H1 (cell line): ENCODE results near the gene PLEK2. TPM values are rescaled to one million over a fixed set of nuclear protein-coding genes. Genes with fewer than 3 reads are reported as not detected.

Experiments used
- CTCF ChIA-PET: fragments of 300-600 bp; sonication (Branson Sonifier 250); formaldehyde crosslinking; loops from one replicate; lab custom pipeline; 2021; ENCODE audit not compliant: partially characterized antibody; lab: Charles Lee
- POLR2A ChIA-PET: fragments of 300-600 bp; sonication (Branson Sonifier 250); formaldehyde crosslinking; loops from one replicate; lab custom pipeline; 2021; ENCODE audit warnings: inconsistent platforms; ENCODE audit not compliant: partially characterized antibody; lab: Charles Lee
- DNase-seq, 2 experiments: peaks; one replicate each; pipeline versions ENCODE4 v3.0.0 to v3.0.0-alpha.2; 2010 to 2022; ENCODE audit warnings: low spot score in 2 of 2, low read depth in 1 of 2, mixed read lengths in 1 of 2
- FAIRE-seq: peaks from 2 replicates; lab custom pipeline; 2011; peaks lifted over from hg19 to GRCh38; lab: Jason Lieb, UNC
- H2AFZ ChIP-seq: 2 replicates; pipeline ENCODE4 v1.8.1; 2012; ENCODE audit warnings: low read length, inconsistent platforms
- H2AK5ac ChIP-seq: 2 replicates; pipeline ENCODE4 v1.6.1; 2013; ENCODE audit warnings: low read depth, low read length
- H2BK120ac ChIP-seq: replicated peaks from 2 replicates; pipeline ENCODE3; 2013; ENCODE audit warnings: low read depth, low read length, inconsistent platforms
- H2BK12ac ChIP-seq: 2 replicates; pipeline ENCODE4 v1.6.1; 2013; ENCODE audit warnings: low read depth, low read length
- H2BK15ac ChIP-seq: 2 replicates; pipeline ENCODE4 v1.6.1; 2013; ENCODE audit warnings: low read length
- H2BK20ac ChIP-seq: 2 replicates; pipeline ENCODE4 v1.6.1; 2013; ENCODE audit warnings: low read length
- H2BK5ac ChIP-seq: 2 replicates; pipeline ENCODE4 v1.6.1; 2013; ENCODE audit warnings: low read depth, low read length
- H3K14ac ChIP-seq: 2 replicates; pipeline ENCODE4 v1.6.1; 2013; ENCODE audit warnings: inconsistent platforms; ENCODE audit not compliant: insufficient read length
- H3K18ac ChIP-seq: 2 replicates; pipeline ENCODE4 v1.6.1; 2013; ENCODE audit warnings: low read length; ENCODE audit errors: extremely low read depth
- H3K23ac ChIP-seq: 2 replicates; pipeline ENCODE4 v1.6.1; 2013; ENCODE audit warnings: inconsistent platforms; ENCODE audit not compliant: insufficient read length
- H3K23me2 ChIP-seq: 2 replicates; pipeline ENCODE4 v1.6.1; 2013; ENCODE audit warnings: low read depth, low read length
- H3K27ac ChIP-seq: 2 replicates; pipeline ENCODE4 v1.6.1; 2011; ENCODE audit warnings: low read depth, low read length, inconsistent platforms
- H3K27me3 ChIP-seq, 4 experiments: replicated peaks in 1 of 4; 1 replicate in 1 of 4; 2 replicates in 3 of 4; pipeline versions ENCODE4 v1.6.1 to v1.8.1; 2011 to 2013; ENCODE audit warnings: low read length in 3 of 4, mild to moderate bottlenecking in 3 of 4, inconsistent platforms in 2 of 4, mixed read lengths in 2 of 4, moderate library complexity in 1 of 4; ENCODE audit not compliant: control insufficient read depth in 3 of 4, insufficient read depth in 3 of 4; ENCODE audit errors: extremely low read depth in 1 of 4
- H3K36me3 ChIP-seq, 4 experiments: 2 replicates each; pipeline versions ENCODE4 v1.6.1 to v1.8.1; 2011 to 2013; ENCODE audit warnings: mild to moderate bottlenecking in 4 of 4, low read length in 3 of 4, moderate library complexity in 2 of 4, control low read depth in 1 of 4, inconsistent platforms in 1 of 4; ENCODE audit not compliant: insufficient read depth in 4 of 4, control insufficient read depth in 2 of 4
- H3K4ac ChIP-seq: replicated peaks from 2 replicates; pipeline ENCODE3; 2013; ENCODE audit warnings: low read length, low read depth, mixed read lengths, inconsistent platforms; ENCODE audit not compliant: insufficient read length
- H3K4me1 ChIP-seq, 4 experiments: replicated peaks in 1 of 4; 1 replicate in 1 of 4; 2 replicates in 3 of 4; pipeline versions ENCODE4 v1.6.1 to v1.8.1; 2011 to 2013; ENCODE audit warnings: low read length in 3 of 4, inconsistent platforms in 2 of 4, mixed read lengths in 1 of 4; ENCODE audit not compliant: insufficient read depth in 4 of 4, control insufficient read depth in 3 of 4
- H3K4me2 ChIP-seq, 2 experiments: 2 replicates each; pipeline versions ENCODE4 v1.6.1 to v1.8.1; 2011 to 2013; ENCODE audit warnings: low read depth in 2 of 2, low read length in 2 of 2, control low read depth in 1 of 2, inconsistent platforms in 1 of 2, mild to moderate bottlenecking in 1 of 2; ENCODE audit not compliant: insufficient read depth in 1 of 2
- H3K4me3 ChIP-seq, 4 experiments: fragments of 200-600, 300-600 bp in 1 of 4; sonication (generic), shearing (Covaris generic), sonication (Bioruptor Twin) in 1 of 4; 2 replicates each; pipeline versions ENCODE4 v1.5.1 to v1.8.1; 2011 to 2016; ENCODE audit warnings: low read length in 4 of 4, low read depth in 3 of 4, control low read depth in 2 of 4, inconsistent platforms in 2 of 4, mild to moderate bottlenecking in 2 of 4, mixed read lengths in 1 of 4, moderate library complexity in 1 of 4; ENCODE audit not compliant: insufficient read depth in 2 of 4; ENCODE audit errors: extremely low read depth in 1 of 4
- H3K56ac ChIP-seq: replicated peaks from 2 replicates; pipeline ENCODE3; 2013; ENCODE audit warnings: low read depth, mild to moderate bottlenecking, mixed read lengths, low read length, inconsistent platforms; ENCODE audit not compliant: insufficient read length
- H3K79me1 ChIP-seq: 2 replicates; pipeline ENCODE4 v1.6.1; 2013; ENCODE audit warnings: low read depth, low read length, control low read depth
- H3K79me2 ChIP-seq, 2 experiments: 2 replicates each; pipeline versions ENCODE4 v1.6.1 to v1.8.1; 2012 to 2013; ENCODE audit warnings: low read length in 2 of 2, mild to moderate bottlenecking in 2 of 2, inconsistent platforms in 1 of 2; ENCODE audit not compliant: insufficient read depth in 2 of 2, control insufficient read depth in 1 of 2
- H3K9ac ChIP-seq, 4 experiments: replicated peaks in 1 of 4; 1 replicate in 1 of 4; 2 replicates in 3 of 4; pipeline versions ENCODE4 v1.6.1 to v1.8.1; 2011 to 2013; ENCODE audit warnings: low read depth in 3 of 4, low read length in 3 of 4, control low read depth in 2 of 4, mild to moderate bottlenecking in 2 of 4, moderate library complexity in 2 of 4, inconsistent platforms in 1 of 4; ENCODE audit errors: extremely low read depth in 1 of 4
- H3K9me3 ChIP-seq, 2 experiments: 2 replicates each; pipeline versions ENCODE4 v1.6.1 to v1.8.1; 2012 to 2013; ENCODE audit warnings: mild to moderate bottlenecking in 2 of 2, moderate library complexity in 2 of 2, control low read depth in 1 of 2, inconsistent platforms in 1 of 2, low read depth in 1 of 2, low read length in 1 of 2, mixed read lengths in 1 of 2; ENCODE audit not compliant: insufficient read depth in 2 of 2
- H4K20me1 ChIP-seq, 2 experiments: replicated peaks in 1 of 2; 2 replicates each; pipeline versions ENCODE3 to v1.8.1; 2011 to 2013; ENCODE audit warnings: inconsistent platforms in 2 of 2, low read length in 2 of 2, mild to moderate bottlenecking in 1 of 2; ENCODE audit not compliant: insufficient read depth in 2 of 2, control insufficient read depth in 1 of 2
- H4K5ac ChIP-seq: 2 replicates; pipeline ENCODE4 v1.6.1; 2013; ENCODE audit warnings: low read length, low read depth, mixed read lengths, inconsistent platforms; ENCODE audit not compliant: insufficient read length
- H4K8ac ChIP-seq: 2 replicates; pipeline ENCODE4 v1.8.0; 2013; ENCODE audit warnings: mild to moderate bottlenecking, moderate library complexity, low read length, inconsistent platforms; ENCODE audit not compliant: insufficient read depth; ENCODE audit errors: extremely low read depth
- H4K91ac ChIP-seq: replicated peaks from 2 replicates; pipeline ENCODE3; 2013; ENCODE audit warnings: low read length, mixed read lengths, inconsistent platforms; ENCODE audit not compliant: insufficient read length
- CHD1 ChIP-seq: IDR thresholded peaks from 2 replicates; pipeline ENCODE4 v1.6.1; 2012; ENCODE audit warnings: low read depth, low read length, improper control_type of control experiment
- GABPA ChIP-seq: IDR thresholded peaks from 2 replicates; pipeline ENCODE4 v1.6.1; 2011; ENCODE audit warnings: mild to moderate bottlenecking, low read length, moderate library complexity, borderline replicate concordance; ENCODE audit not compliant: insufficient read depth
- HDAC2 ChIP-seq, 2 experiments: fragments of 300-600 bp in 1 of 2; sonication (generic) in 1 of 2; IDR thresholded peaks; 2 replicates each; pipeline ENCODE4 v1.6.1; 2011 to 2012; ENCODE audit warnings: low read depth in 2 of 2, low read length in 2 of 2, mild to moderate bottlenecking in 2 of 2, moderate library complexity in 2 of 2, borderline replicate concordance in 1 of 2, inconsistent platforms in 1 of 2
- KDM1A ChIP-seq: fragments of 200-600, 300-600 bp; sonication (generic); IDR thresholded peaks from 2 replicates; pipeline ENCODE4 v1.7.1; 2016; ENCODE audit warnings: mild to moderate bottlenecking, low read length, borderline replicate concordance
- RXRA ChIP-seq: IDR thresholded peaks from 2 replicates; pipeline ENCODE4 v1.6.1; 2011; ENCODE audit warnings: low read depth, mild to moderate bottlenecking, low read length, moderate library complexity; ENCODE audit not compliant: insufficient read depth
- SUZ12 ChIP-seq: fragments of 200-600 bp; sonication (generic); IDR thresholded peaks from 2 replicates; pipeline ENCODE4 v1.6.1; 2012; ENCODE audit warnings: mild to moderate bottlenecking, inconsistent platforms, low read length, moderate library complexity, mixed read lengths
- WGBS, 2 experiments: shearing (Covaris generic) in 1 of 2; methylation state at CpG; one replicate each; pipeline versions ENCODE4 v1.1.6 to v1.1.7; 2013 to 2015; ENCODE audit warnings: low lambda C conversion rate in 2 of 2, mixed read lengths in 2 of 2, inconsistent platforms in 1 of 2, low coverage in 1 of 2, missing lambda C conversion rate in 1 of 2; ENCODE audit not compliant: insufficient replicate concordance in 2 of 2, insufficient coverage in 1 of 2, insufficient read length in 1 of 2; ENCODE audit errors: extremely low coverage in 1 of 2, missing lambda C conversion rate in 1 of 2; 5-methylcytosine and 5-hydroxymethylcytosine counted together
- polyA plus RNA-seq, 7 experiments: library from polyadenylated mRNA; depleted of rRNA in 3 of 7; stranded (reverse) in 5 of 7; unstranded in 2 of 7; fragments of >200 nt in 5 of 7; fragments of 200-250 nt in 2 of 7; gene quantifications; 1 replicate in 5 of 7; 2 replicates in 1 of 7; 4 replicates in 1 of 7; pipeline versions ENCODE4 v1.2.1 to v1.2.3, GENCODE V29; 2011 to 2013; ENCODE audit warnings: missing spikeins in 2 of 7, mixed read lengths in 2 of 7
- total RNA-seq: library from RNA; stranded (reverse); fragmentation: NEBNext Ultra II Directional; extraction: Animal tissue kit (Norgen Biotek cat#: 25700); gene quantifications from 2 replicates; pipeline ENCODE4 v1.2.1, GENCODE V29; 2021
- TF ChIP-seq, protein P1 (sequence below): IDR thresholded peaks from 2 replicates; pipeline ENCODE4 v1.6.1; 2012; ENCODE audit warnings: inconsistent platforms

PLEK2 gene
- total and polyA plus RNA-seq, 2 of the 8 experiments (the other 6 are each of a cell fraction or from before 2014, with no cell fraction given): 0.41 to 2.1 TPM

DNA sequence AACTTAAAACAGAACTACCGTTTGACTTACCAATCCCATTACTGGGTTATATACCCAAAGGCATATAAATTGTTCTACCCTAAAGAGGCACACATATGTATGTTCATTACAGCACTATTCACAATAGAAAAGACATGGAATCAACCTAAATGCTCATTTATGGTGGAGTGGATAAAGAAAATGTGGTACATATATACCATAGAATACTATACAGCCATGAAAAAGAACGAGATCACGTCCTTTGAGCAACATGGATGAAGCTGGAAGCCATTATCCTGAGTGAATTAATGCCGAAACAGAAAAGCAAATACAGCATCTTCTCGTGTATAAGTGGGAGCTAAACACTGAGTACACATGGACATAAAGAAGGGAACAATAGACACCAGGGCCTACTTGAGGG is 44.8 kb upstream of the PLEK2 start:
- no peak overlapping the region for H4K8ac ChIP-seq
- 97% methylated on average over 5 of the region's 5 CpGs; no CpG with 5 or more reads in 1 of the 2 experiments for WGBS, 2 experiments
- H3K36me3 ChIP-seq: no peaks in the 10 kb centered on the region
- no peak for FAIRE-seq
- no peaks in the 10 kb centered on the region; a peak in 1 of 7 replicates for H3K27me3 ChIP-seq
- TF ChIP-seq KDM1A (peak; percentile 78), RXRA (no peak), SUZ12 (no peak), CHD1 (no peak), GABPA (no peak), HDAC2 (IDR thresholded peaks at IDR 0.05; ENCODE audit: borderline replicate concordance in 1 of 2, low read depth in 2 of 2, low read length in 2 of 2) (peak in 1 of 2 experiments; percentile 44; a peak in 1 of 4 replicates)
- TF ChIP-seq, protein P1, sequence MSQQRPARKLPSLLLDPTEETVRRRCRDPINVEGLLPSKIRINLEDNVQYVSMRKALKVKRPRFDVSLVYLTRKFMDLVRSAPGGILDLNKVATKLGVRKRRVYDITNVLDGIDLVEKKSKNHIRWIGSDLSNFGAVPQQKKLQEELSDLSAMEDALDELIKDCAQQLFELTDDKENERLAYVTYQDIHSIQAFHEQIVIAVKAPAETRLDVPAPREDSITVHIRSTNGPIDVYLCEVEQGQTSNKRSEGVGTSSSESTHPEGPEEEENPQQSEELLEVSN: no peak
- TF ChIP-seq, all 59 proteins: peak for 2
- Histone ChIP-seq H3K14ac (no peak overlapping the region), H2BK12ac (no peak overlapping the region), H3K4ac (no peak overlapping the region), H3K27ac (no peak overlapping the region), H3K23me2 (no peaks in the 10 kb centered on the region), H2BK15ac (no peak overlapping the region), H2BK120ac (no peak overlapping the region), H3K4me1 (peaks cover 0 to 4% (median 1%) of the 10 kb centered on the region in 4 experiments; a peak in 3 of 7 replicates), H4K91ac (no peak overlapping the region), H3K4me3 (no peak overlapping the region), H2BK20ac (no peak overlapping the region), H2AFZ (no peak overlapping the region), H3K23ac (no peak overlapping the region), H3K56ac (no peak overlapping the region), H3K4me2 (no peak overlapping the region), H2AK5ac (no peak overlapping the region), H3K79me2 (no peaks in the 10 kb centered on the region), H2BK5ac (no peak overlapping the region), H4K5ac (no peak overlapping the region), H3K18ac (no peak overlapping the region), H3K9ac (no peak overlapping the region), H4K20me1 (no peaks in the 10 kb centered on the region), H3K79me1 (no peaks in the 10 kb centered on the region), H3K9me3 (peaks cover 0 to 4% of the 10 kb centered on the region in 2 experiments; a peak in 1 of 4 replicates)
- ChIA-PET POLR2A (no interaction called here), CTCF (interaction anchor here (0.6 to 4.6 kb wide), 11 partner anchors 8 to 359 kb away, joined by 3 to 39 read pairs (median 8); no protein-coding TSS in a partner anchor)
- no peak for DNase-seq
